Heart right ventricle (tissue), 16 donors: ENCODE results near the gene TRMT112. TPM values are rescaled to one million over a fixed set of nuclear protein-coding genes. Genes with fewer than 3 reads are reported as not detected.
A peak's percentile ranks its signal among the peaks of the same experiment; 100 is the strongest.
"Not testable (repeated sequence)": the region's sequence is repeated elsewhere in the genome, so short reads cannot be mapped to it uniquely, and the experiment has no call there.

Source experiments
- ATAC-seq, 8 donors: fragments of 200-7000 bp; cut with Tn5 transposase; one replicate each; pipeline ENCODE4 v1.9.1; 2020; ENCODE audit warnings: mild to moderate bottlenecking in 8 of 8, moderate library complexity in 8 of 8, moderate number of reproducible peaks in 1 of 8
- DNase-seq, 2 donors: peaks; one replicate each; pipeline ENCODE4 v3.0.0-alpha.2; 2020
- H3K27ac ChIP-seq, 10 donors: fragments of 200-600 bp; sonication (generic) in 2 of 10; one replicate each; pipeline versions ENCODE4 v1.5.0 to v1.8.0; 2020 to 2022; ENCODE audit warnings: mild to moderate bottlenecking in 3 of 10
- H3K27me3 ChIP-seq, 7 donors: fragments of 200-600 bp; one replicate each; pipeline ENCODE4 v1.8.0; 2021 to 2022; ENCODE audit warnings: mild to moderate bottlenecking in 2 of 7
- H3K36me3 ChIP-seq, 9 donors: fragments of 200-600 bp; sonication (generic) in 1 of 9; one replicate each; pipeline versions ENCODE4 v1.5.0 to v1.8.0; 2020 to 2022; ENCODE audit warnings: mild to moderate bottlenecking in 2 of 9
- H3K4me1 ChIP-seq, 9 donors: fragments of 200-600 bp; sonication (generic) in 1 of 9; one replicate each; pipeline versions ENCODE4 v1.5.0 to v1.8.0; 2020 to 2022; ENCODE audit warnings: mild to moderate bottlenecking in 4 of 9
- H3K4me3 ChIP-seq, 10 donors: fragments of 200-600 bp; sonication (generic) in 2 of 10; one replicate each; pipeline versions ENCODE4 v1.5.0 to v1.8.0; 2020 to 2022; ENCODE audit warnings: mild to moderate bottlenecking in 7 of 10, moderate library complexity in 2 of 10
- H3K9me3 ChIP-seq, 11 donors: fragments of 200-600 bp in 10 of 11; sonication (generic) in 2 of 11; one replicate each; pipeline versions ENCODE4 v1.5.0 to v1.8.0; 2013 to 2022; ENCODE audit warnings: mild to moderate bottlenecking in 2 of 11, control low read depth in 1 of 11, moderate library complexity in 1 of 11
- CTCF ChIP-seq, 9 donors: fragments of 200-600 bp; sonication (generic) in 2 of 9; IDR thresholded peaks; one replicate each; pipeline versions ENCODE4 v1.5.0 to v1.8.0; 2021 to 2022; ENCODE audit warnings: antibody characterized with exemption in 9 of 9, mild to moderate bottlenecking in 5 of 9, moderate library complexity in 1 of 9
- WGBS, 2 donors: extraction: QIAGEN DNeasy Blood & Tissue Kit; methylation state at CpG; one replicate each; pipeline ENCODE4 v1.1.7; 2013; ENCODE audit warnings: inconsistent platforms in 1 of 2; 5-methylcytosine and 5-hydroxymethylcytosine counted together
- intact Hi-C, 10 donors: fragments of 100-400 bp; cut with DNase I; formaldehyde crosslinking; loops; one replicate each; pipeline versions ENCODE4 v1.11.1 to v1.14.2; 2022
- polyA plus RNA-seq, 2 donors: library from polyadenylated mRNA; stranded (reverse); fragments of 200-250 nt; gene quantifications; one replicate each; pipeline ENCODE4 v1.2.3, GENCODE V29; 2013
- total RNA-seq, 10 donors: library from RNA; stranded (reverse); fragmentation: NEBNext Ultra II Directional in 3 of 10; extraction: Animal tissue kit (Norgen Biotek cat#: 25700) in 3 of 10; gene quantifications; one replicate each; pipeline versions ENCODE4 v1.2.1 to v1.2.4, GENCODE V29; 2021 to 2023
- donor health status: Arrhythmogenic right ventricular cardiomyopathy.
- donor health status: ischemic (EF 13 %, LVEDD 7.1; RV severe dilation, severe dysfunction).
- donor health status: healthy with polysubstance abuse.
- donor health status: DM: no; HTN: yes; CAD: no.
- donor health status: DM: no; HTN: no; CAD: no.
- donor health status: ischemic (EF 25% LVEDD 6.9; RV normal size, moderate dysfunction).
- donor health status: ischemic (EF 25% LVEDD 5.7; RV mildly dilated, moderate dysfunction).
- donor health status: healthy.
- donor health status: DM: yes; HTN: yes; CAD: no.
- donor health status: Ischemic cardiomyopathy.
- donor health status: ischemic (EF 35%, LVEDD 5.7; RV mildly dilated, moderate dysfunction).
- donor health status: nonischemic (EF 11% LVEDD 7.7; RV severe dilation, severe dysfunction).
- donor health status: DM: yes; HTN: yes; CAD: no.
- donor health status: PGD.
- donor health status: ischemic (EF 29% LVEDD 5.4; RV normal size, mild dysfunction).
- donor health status: nonischemic (EF 23%, LVEDD 6.1; RV moderate dilation, normal function).

The TRMT112 gene
- total and polyA plus RNA-seq, 12 donors: 68.7 to 208 (median 92.2) TPM

DNA sequence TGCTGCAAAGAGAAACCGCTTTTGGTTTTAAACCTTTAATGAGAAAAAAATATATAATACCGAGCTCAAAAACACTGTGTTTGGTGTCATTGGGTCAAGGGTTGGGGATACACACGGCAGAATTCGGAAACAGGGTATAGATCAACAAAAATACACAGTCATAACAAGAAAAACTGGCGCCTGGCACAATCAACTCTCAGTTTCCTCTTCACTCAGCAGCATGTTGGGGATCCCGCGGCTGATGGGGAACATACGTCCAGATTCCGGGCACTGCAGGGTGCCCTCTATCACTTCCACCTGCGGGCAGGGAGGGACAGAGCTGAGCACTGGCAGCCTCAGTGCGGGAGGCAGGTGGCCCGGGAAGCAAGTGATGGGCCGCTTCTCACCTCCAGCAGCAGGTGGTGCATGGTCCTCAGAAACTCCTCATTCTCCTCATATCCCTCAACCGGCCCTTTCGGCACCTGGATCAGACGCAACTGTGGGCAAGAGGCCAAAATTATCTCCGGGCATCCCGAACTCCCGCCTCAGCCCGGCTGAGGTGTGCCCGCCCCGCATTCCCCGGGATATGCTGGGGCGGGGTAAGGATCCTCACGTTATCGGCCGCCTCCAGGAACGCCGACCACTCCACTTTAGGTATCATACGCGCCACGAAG lies 561 bp downstream of the TRMT112 start:
- peak overlapping the region; percentile 45 to 94 (median 81) for H3K4me3 ChIP-seq
- peak in 1 of 9 donors; percentile 13 for TF ChIP-seq CTCF (IDR thresholded peaks at IDR 0.05)
- peaks cover 0 to 49% (median 19%) of the 10 kb centered on the region in 9 donors for H3K36me3 ChIP-seq
- H3K4me1 ChIP-seq: peaks cover 8 to 57% (median 38%) of the 10 kb centered on the region in 9 donors
- peak overlapping the region; percentile 91 to 100 (median 98) for H3K27ac ChIP-seq
- WGBS, 2 donors: 7 to 9% methylated on average over 32 of the region's 32 CpGs
- H3K27me3 ChIP-seq: no peaks in the 10 kb centered on the region
- intact Hi-C loops: loop anchor here in 6 of 10 donors (1.0 to 5.0 kb wide), 3 partner anchors 11 to 41 kb away; partner anchors contain the start of genes RPS6KA4 (in 4 of the 6) and ESRRA (in 1 of the 6)
- ATAC-seq (peak in 2 of 8 donors; percentile 0 to 3), DNase-seq (no peak)
- no peaks in the 10 kb centered on the region for H3K9me3 ChIP-seq

GRCh38 chr11:64315667-64316526 lies 1.5 kb downstream of the TRMT112 start:
- intact Hi-C loops: loop anchor here in 5 of 10 donors (5.0 kb wide), 2 partner anchors 36 to 41 kb away; partner anchors contain the start of gene RPS6KA4 (in 4 of the 5)
- not testable (repeated sequence) for DNase-seq, H3K9me3 ChIP-seq, H3K27me3 ChIP-seq, ATAC-seq
- Histone ChIP-seq H3K36me3 (peaks cover 0 to 42% (median 19%) of the 10 kb centered on the region in 9 donors), H3K27ac (peak overlapping the region in 3 of 10 donors; percentile 91 to 98 (median 98)), H3K4me1 (peaks cover 8 to 57% (median 38%) of the 10 kb centered on the region in 9 donors), H3K4me3 (peak overlapping the region in 2 of 10 donors; percentile 66 to 80)
- 77 to 82% methylated on average over 25 of the region's 25 CpGs for WGBS, 2 donors

- Histone ChIP-seq H3K4me1 (peaks cover 8 to 60% (median 38%) of the 10 kb centered on the region in 9 donors), H3K4me3 (no peak overlapping the region), H3K27ac (peak overlapping the region in 5 of 10 donors; percentile 53 to 72 (median 65)), H3K36me3 (peaks cover 0 to 35% (median 19%) of the 10 kb centered on the region in 9 donors), H3K9me3 (no peaks in the 10 kb centered on the region), H3K27me3 (no peaks in the 10 kb centered on the region)
- intact Hi-C loops: loop anchor here in 5 of 10 donors (5.0 kb wide), 2 partner anchors 37 to 42 kb away; partner anchors contain the start of gene RPS6KA4 (in 4 of the 5)
- no peak for ATAC-seq
- DNase-seq: no peak
- WGBS, 2 donors: 89 to 90% methylated on average over 24 of the region's 24 CpGs
- no peak for TF ChIP-seq CTCF (IDR thresholded peaks at IDR 0.05)
Measured at GRCh38 chr11:64314805-64315561, 2.4 kb downstream of the TRMT112 start.

GRCh38 chr11:64314146-64314804 lies 3.1 kb downstream of the TRMT112 start:
- H3K4me1 ChIP-seq: peaks cover 8 to 54% (median 34%) of the 10 kb centered on the region in 9 donors
- intact Hi-C loops: no loop called here
- H3K36me3 ChIP-seq: peaks cover 0 to 32% (median 19%) of the 10 kb centered on the region in 9 donors
- peak in 2 of 9 donors; percentile 7 to 9 for TF ChIP-seq CTCF (IDR thresholded peaks at IDR 0.05)
- H3K27ac ChIP-seq: peak overlapping the region in 8 of 10 donors; percentile 53 to 77 (median 68)
- no peaks in the 10 kb centered on the region for H3K27me3 ChIP-seq
- no peak for DNase-seq
- no peaks in the 10 kb centered on the region for H3K9me3 ChIP-seq
- 79 to 83% methylated on average over 19 of the region's 19 CpGs for WGBS, 2 donors
- no peak for ATAC-seq
- H3K4me3 ChIP-seq: peak overlapping the region in 6 of 10 donors; percentile 28 to 42 (median 38)
